Activated CD4-positive, alpha-beta T cell treated with anti-CD3 and anti-CD28 coated beads, Interleukin-2, amount 10 ng/mL, durations not matched to agents 24 days and 14 days (primary cell): ENCODE measurements around the gene PUS3. TPM values are rescaled to one million over a fixed set of nuclear protein-coding genes. Genes with fewer than 3 reads are reported as not detected.

Experiments used
- total RNA-seq: library from RNA; stranded (reverse); gene quantifications from 2 replicates; pipeline ENCODE4 v1.2.3, GENCODE V29; 2022

Gene PUS3
- total RNA-seq, 1 donor from 2014 or later: 18.0 TPM

Other genes with a start within 250 kb of the PUS3 start
- not detected in 2 replicates for gene ACRV1, start 222.4 kb downstream of the PUS3 start, total RNA-seq
- gene PATE1, start 156.9 kb downstream of the PUS3 start, total RNA-seq: not detected in 2 replicates
- gene PATE2, start 124.4 kb downstream of the PUS3 start, total RNA-seq: not detected in 2 replicates
- not detected in 2 replicates for gene PATE3, start 115.1 kb downstream of the PUS3 start, total RNA-seq
- not detected in 2 replicates for gene PATE4, start 69.9 kb downstream of the PUS3 start, total RNA-seq
- gene HYLS1, start 15.5 kb downstream of the PUS3 start, total RNA-seq: 6.7 and 7.6 TPM in 2 replicates
- gene DDX25, start 1.3 kb upstream of the PUS3 start, total RNA-seq: 0.19 TPM in 1 of 2 replicates, not detected in the other
- gene VSIG10L2, start 42.8 kb upstream of the PUS3 start, total RNA-seq: not detected in 2 replicates
- 1.9 TPM in 2 replicates for gene CDON, start 159.7 kb upstream of the PUS3 start, total RNA-seq